Hepatocyte (in vitro differentiated cells): Measurements from ENCODE around the gene TAL1.

Source experiments
- CTCF ChIP-seq: fragments of 200-600 bp; sonication (generic); IDR thresholded peaks from 2 replicates; pipeline ENCODE4 v1.5.1; 2016; ENCODE audit warnings: antibody characterized with exemption, mild to moderate bottlenecking; ENCODE audit not compliant: poor library complexity
- EZH2 ChIP-seq: fragments of 200-600 bp; sonication (generic); IDR thresholded peaks from 2 replicates; pipeline ENCODE4 v1.6.1; 2016; ENCODE audit warnings: antibody characterized with exemption, mild to moderate bottlenecking, borderline replicate concordance

- TF ChIP-seq CTCF (no peak), EZH2 (no peak)
Observed at GRCh38 chr1:47183308-47184089, 48.5 kb downstream of the TAL1 start.
